Uterus (tissue), 2 donors: ENCODE measurements around the gene GRK3.
"Not testable (repeated sequence)": the region's sequence is repeated elsewhere in the genome, so short reads cannot be mapped to it uniquely, and the experiment has no call there.

Experiments used
- POLR2A ChIP-seq, 2 donors: fragments of 450-650 bp; IDR thresholded peaks; one replicate each; pipeline ENCODE4 v1.6.1; 2016; ENCODE audit warnings: antibody characterized with exemption in 2 of 2, mild to moderate bottlenecking in 1 of 2, moderate library complexity in 1 of 2
- TF ChIP-seq, protein P1 (sequence below), 4 experiments: fragments of 200-600 bp in 2 of 4; fragments of 450-650 bp in 2 of 4; sonication (generic) in 2 of 4; IDR thresholded peaks; one replicate each; pipeline ENCODE4 v1.5.1; 2016 to 2019; ENCODE audit warnings: antibody characterized with exemption in 4 of 4, mild to moderate bottlenecking in 2 of 4, moderate library complexity in 1 of 4

DNA sequence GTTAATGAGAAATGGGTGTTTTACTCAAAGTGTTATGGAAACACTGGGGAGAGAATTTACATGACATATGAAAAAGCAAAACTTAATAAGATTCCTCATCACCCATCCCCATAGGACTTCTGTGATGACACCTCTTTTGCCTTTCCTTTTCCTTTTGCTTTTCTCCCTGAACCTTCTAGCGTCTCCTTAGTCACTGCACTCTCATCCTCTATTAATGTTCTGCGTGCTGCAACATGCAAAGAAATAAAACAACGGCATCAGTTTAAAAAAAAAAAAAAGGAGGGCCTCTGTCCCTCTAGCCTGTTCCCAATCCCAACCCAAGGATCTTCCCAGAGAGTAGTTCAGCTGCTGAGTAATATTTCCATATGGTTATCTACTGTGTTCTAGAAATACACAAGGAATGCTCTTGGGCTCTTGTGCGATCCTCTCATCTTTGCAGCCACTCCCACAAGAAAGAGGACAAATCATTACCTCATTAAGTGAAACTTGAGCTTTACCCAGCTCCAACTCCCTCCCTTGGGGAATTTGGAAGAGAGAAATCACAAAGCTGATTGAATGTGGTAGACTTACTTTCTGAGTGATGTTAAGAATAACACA, 34.8 kb upstream of the GRK3 start:
- TF ChIP-seq POLR2A (IDR thresholded peaks at IDR 0.05), result not testable (repeated sequence)
- TF ChIP-seq, protein P1, sequence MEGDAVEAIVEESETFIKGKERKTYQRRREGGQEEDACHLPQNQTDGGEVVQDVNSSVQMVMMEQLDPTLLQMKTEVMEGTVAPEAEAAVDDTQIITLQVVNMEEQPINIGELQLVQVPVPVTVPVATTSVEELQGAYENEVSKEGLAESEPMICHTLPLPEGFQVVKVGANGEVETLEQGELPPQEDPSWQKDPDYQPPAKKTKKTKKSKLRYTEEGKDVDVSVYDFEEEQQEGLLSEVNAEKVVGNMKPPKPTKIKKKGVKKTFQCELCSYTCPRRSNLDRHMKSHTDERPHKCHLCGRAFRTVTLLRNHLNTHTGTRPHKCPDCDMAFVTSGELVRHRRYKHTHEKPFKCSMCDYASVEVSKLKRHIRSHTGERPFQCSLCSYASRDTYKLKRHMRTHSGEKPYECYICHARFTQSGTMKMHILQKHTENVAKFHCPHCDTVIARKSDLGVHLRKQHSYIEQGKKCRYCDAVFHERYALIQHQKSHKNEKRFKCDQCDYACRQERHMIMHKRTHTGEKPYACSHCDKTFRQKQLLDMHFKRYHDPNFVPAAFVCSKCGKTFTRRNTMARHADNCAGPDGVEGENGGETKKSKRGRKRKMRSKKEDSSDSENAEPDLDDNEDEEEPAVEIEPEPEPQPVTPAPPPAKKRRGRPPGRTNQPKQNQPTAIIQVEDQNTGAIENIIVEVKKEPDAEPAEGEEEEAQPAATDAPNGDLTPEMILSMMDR (IDR thresholded peaks at IDR 0.05), result not testable (repeated sequence)
